Thoracic aorta (tissue), 2 donors: Measurements from ENCODE around the gene EBNA1BP2. TPM values are rescaled to one million over a fixed set of nuclear protein-coding genes. Genes with fewer than 3 reads are reported as not detected.

Experiments
- ATAC-seq: fragments of 150-250 bp; one replicate; pipeline ENCODE4 v1.8.0; 2017; ENCODE audit warnings: low read depth; ENCODE audit not compliant: insufficient number of reproducible peaks, low FRiP score
- DNase-seq: peaks from one replicate; pipeline ENCODE4 v3.0.0-alpha.2; 2020; ENCODE audit warnings: low spot score
- H3K27ac ChIP-seq, 2 donors: fragments of 200-600 bp; sonication (generic); 1 replicate in 1 of 2; 2 replicates in 1 of 2; pipeline ENCODE4 v1.5.1; 2016; ENCODE audit warnings: mild to moderate bottlenecking in 2 of 2, moderate library complexity in 2 of 2
- H3K27me3 ChIP-seq: fragments of 200-600 bp; sonication (generic); replicated peaks from 2 replicates; pipeline ENCODE4 v1.6.0; 2016; ENCODE audit warnings: mild to moderate bottlenecking; ENCODE audit not compliant: insufficient read depth
- H3K36me3 ChIP-seq: fragments of 200-600 bp; sonication (generic); one replicate; pipeline ENCODE4 v1.5.1; 2016
- H3K4me1 ChIP-seq, 2 donors: fragments of 200-600 bp; sonication (generic); 1 replicate in 1 of 2; 2 replicates in 1 of 2; pipeline versions ENCODE4 v1.5.1 to v1.6.0; 2016; ENCODE audit warnings: low read depth in 2 of 2, mild to moderate bottlenecking in 1 of 2; ENCODE audit not compliant: control insufficient read depth in 1 of 2
- H3K4me3 ChIP-seq: fragments of 200-600 bp; sonication (generic); 2 replicates; pipeline ENCODE4 v1.5.1; 2016; ENCODE audit warnings: mild to moderate bottlenecking
- H3K9me3 ChIP-seq: fragments of 200-600 bp; sonication (generic); 2 replicates; pipeline ENCODE4 v1.5.1; 2016
- total RNA-seq, 2 donors: library from RNA; depleted of rRNA; stranded (reverse); fragments of >200 nt; gene quantifications; one replicate each; pipeline versions ENCODE4 v1.1.0 to v1.2.3, GENCODE V29; 2016
- TF ChIP-seq, protein P1 (sequence below): fragments of 200-600 bp; sonication (generic); IDR thresholded peaks from one replicate; pipeline ENCODE4 v1.5.1; 2019; ENCODE audit warnings: antibody characterized with exemption

Gene EBNA1BP2
- total RNA-seq, 2 donors from 2014 or later: 27.1 to 55.9 TPM

- Histone ChIP-seq H3K27ac (no peak overlapping the region), H3K4me3 (no peak overlapping the region), H3K27me3 (no peaks in the 10 kb centered on the region), H3K9me3 (no peaks in the 10 kb centered on the region), H3K36me3 (no peaks in the 10 kb centered on the region), H3K4me1 (peaks cover 15 to 23% of the 10 kb centered on the region in 2 donors)
- ATAC-seq (no peak), DNase-seq (no peak)
- TF ChIP-seq, protein P1, sequence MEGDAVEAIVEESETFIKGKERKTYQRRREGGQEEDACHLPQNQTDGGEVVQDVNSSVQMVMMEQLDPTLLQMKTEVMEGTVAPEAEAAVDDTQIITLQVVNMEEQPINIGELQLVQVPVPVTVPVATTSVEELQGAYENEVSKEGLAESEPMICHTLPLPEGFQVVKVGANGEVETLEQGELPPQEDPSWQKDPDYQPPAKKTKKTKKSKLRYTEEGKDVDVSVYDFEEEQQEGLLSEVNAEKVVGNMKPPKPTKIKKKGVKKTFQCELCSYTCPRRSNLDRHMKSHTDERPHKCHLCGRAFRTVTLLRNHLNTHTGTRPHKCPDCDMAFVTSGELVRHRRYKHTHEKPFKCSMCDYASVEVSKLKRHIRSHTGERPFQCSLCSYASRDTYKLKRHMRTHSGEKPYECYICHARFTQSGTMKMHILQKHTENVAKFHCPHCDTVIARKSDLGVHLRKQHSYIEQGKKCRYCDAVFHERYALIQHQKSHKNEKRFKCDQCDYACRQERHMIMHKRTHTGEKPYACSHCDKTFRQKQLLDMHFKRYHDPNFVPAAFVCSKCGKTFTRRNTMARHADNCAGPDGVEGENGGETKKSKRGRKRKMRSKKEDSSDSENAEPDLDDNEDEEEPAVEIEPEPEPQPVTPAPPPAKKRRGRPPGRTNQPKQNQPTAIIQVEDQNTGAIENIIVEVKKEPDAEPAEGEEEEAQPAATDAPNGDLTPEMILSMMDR: no peak
Measured at GRCh38 chr1:43204394-43204793, 32.3 kb upstream of the EBNA1BP2 start.

DNA sequence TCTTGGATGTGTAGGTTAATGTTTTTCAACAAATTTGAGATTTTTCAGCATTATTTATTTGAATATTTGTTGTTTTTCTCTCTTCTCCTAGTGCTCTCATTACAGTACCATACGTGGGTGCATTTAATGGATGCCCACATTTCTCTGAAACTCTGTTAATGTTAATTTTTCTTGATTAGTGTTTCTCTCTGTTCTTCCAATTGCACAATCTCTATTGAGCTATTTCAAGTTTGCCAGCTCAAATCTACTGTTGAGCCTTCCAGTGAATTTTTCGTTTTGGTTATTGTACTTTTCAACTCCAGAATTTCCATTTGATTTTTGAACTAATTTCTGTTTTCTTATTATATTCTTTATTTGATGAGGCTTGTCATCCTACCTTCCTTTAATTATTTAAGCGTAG, 31.8 kb upstream of the EBNA1BP2 start:
- Histone ChIP-seq H3K4me1 (peaks cover 15 to 23% of the 10 kb centered on the region in 2 donors), H3K4me3 (no peak overlapping the region), H3K9me3 (no peaks in the 10 kb centered on the region), H3K27me3 (no peaks in the 10 kb centered on the region), H3K36me3 (no peaks in the 10 kb centered on the region), H3K27ac (no peak overlapping the region)
- ATAC-seq: no peak
- DNase-seq: no peak
- TF ChIP-seq, protein P1: no peak

GRCh38 chr1:43199093-43199726, 27.1 kb upstream of the EBNA1BP2 start:
- Histone ChIP-seq H3K36me3 (no peaks in the 10 kb centered on the region), H3K27me3 (no peaks in the 10 kb centered on the region), H3K27ac (no peak overlapping the region), H3K4me3 (no peak overlapping the region), H3K4me1 (no peaks in the 10 kb centered on the region), H3K9me3 (peaks cover 3% of the 10 kb centered on the region)
- no peak for ATAC-seq
- no peak for DNase-seq
- TF ChIP-seq, protein P1: no peak

DNA sequence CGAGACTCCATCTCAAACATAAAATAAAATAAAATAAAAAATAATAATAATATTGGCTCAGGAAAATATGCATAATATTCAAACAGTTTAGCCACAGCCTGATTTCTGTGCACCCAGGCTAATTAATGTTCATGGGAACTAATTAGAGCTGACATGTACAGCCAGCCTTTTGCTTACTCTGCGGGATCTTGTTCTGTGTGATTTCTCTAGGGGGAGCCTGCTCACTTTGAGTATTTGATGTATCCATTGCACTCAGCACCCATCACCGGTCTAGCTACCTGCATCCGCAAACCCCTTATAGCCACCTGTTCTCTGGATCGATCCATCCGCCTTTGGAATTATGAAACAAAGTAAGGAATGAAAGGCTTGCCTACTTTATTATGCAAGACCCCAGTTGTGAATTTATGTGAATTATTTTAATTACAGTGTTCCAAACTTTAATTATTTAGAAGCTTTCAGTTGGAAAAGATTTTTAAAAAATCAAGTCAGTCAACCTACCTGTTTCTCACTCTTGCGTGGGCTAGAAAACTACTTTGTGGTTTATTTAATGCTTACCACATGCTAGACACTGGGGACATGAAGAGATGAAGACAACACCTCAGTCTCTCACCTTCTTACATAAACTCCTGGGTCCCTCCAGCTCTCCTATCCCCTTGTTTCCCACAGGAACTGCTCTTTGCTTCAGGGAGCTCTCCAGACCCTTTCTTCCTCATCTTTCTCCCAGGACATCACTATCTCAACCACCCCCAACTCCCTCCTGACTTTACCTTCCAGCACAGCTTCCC, 25.4 kb upstream of the EBNA1BP2 start:
- no peak for ATAC-seq
- peaks cover 3% of the 10 kb centered on the region for H3K9me3 ChIP-seq
- no peaks in the 10 kb centered on the region for H3K4me1 ChIP-seq
- H3K27ac ChIP-seq: no peak overlapping the region
- H3K36me3 ChIP-seq: no peaks in the 10 kb centered on the region
- no peak overlapping the region for H3K4me3 ChIP-seq
- TF ChIP-seq, protein P1: no peak
- no peak for DNase-seq
- H3K27me3 ChIP-seq: no peaks in the 10 kb centered on the region

GRCh38 chr1:43194509-43194908, 22.4 kb upstream of the EBNA1BP2 start:
- Histone ChIP-seq H3K4me1 (no peaks in the 10 kb centered on the region), H3K27me3 (no peaks in the 10 kb centered on the region), H3K9me3 (peaks cover 3% of the 10 kb centered on the region), H3K4me3 (no peak overlapping the region), H3K36me3 (no peaks in the 10 kb centered on the region), H3K27ac (no peak overlapping the region)
- TF ChIP-seq, protein P1: no peak
- no peak for DNase-seq
- ATAC-seq: no peak
